NCI-H460 (cell line): Measurements from ENCODE around the gene CFAP100. TPM values are rescaled to one million over a fixed set of nuclear protein-coding genes. Genes with fewer than 3 reads are reported as not detected.

Experiments used
- DNase-seq: peaks from one replicate; pipeline ENCODE4 v3.0.0-alpha.2; 2016; ENCODE audit warnings: low read depth; ENCODE audit errors: extremely low read depth
- total RNA-seq: library from RNA; depleted of rRNA; stranded (reverse); fragments of >200 nt; shearing (Covaris generic); gene quantifications from 2 replicates; pipeline ENCODE4 v1.2.3, GENCODE V29; 2014

CFAP100 gene
- total RNA-seq, 1 experiment from 2014 or later, result not detected

- no peak for DNase-seq
These were observed 4.6 kb downstream of the CFAP100 start for GRCh38 chr3:126399351-126399735.

- DNase-seq, result no peak
These were observed 5.0 kb downstream of the CFAP100 start for GRCh38 chr3:126399756-126400155.

- DNase-seq, result no peak
These were observed 7.0 kb downstream of the CFAP100 start for GRCh38 chr3:126401611-126402160.

GRCh38 chr3:126402178-126402577 is 7.5 kb downstream of the CFAP100 start:
- DNase-seq, result no peak

- DNase-seq, result no peak
These were observed 8.1 kb downstream of the CFAP100 start for GRCh38 chr3:126402666-126403302.

GRCh38 chr3:126406389-126407296 is 11.9 kb downstream of the CFAP100 start:
- no peak for DNase-seq

GRCh38 chr3:126407412-126408044 is 12.8 kb downstream of the CFAP100 start:
- DNase-seq, result no peak

- DNase-seq, result no peak
These were observed 13.4 kb downstream of the CFAP100 start for GRCh38 chr3:126408099-126408498.

- no peak for DNase-seq
These were observed 18.4 kb downstream of the CFAP100 start for GRCh38 chr3:126412841-126413692.

GRCh38 chr3:126413693-126414080 is 19.0 kb downstream of the CFAP100 start:
- no peak for DNase-seq

GRCh38 chr3:126414406-126414805 is 19.7 kb downstream of the CFAP100 start:
- no peak for DNase-seq

GRCh38 chr3:126414961-126415660 is 20.4 kb downstream of the CFAP100 start:
- DNase-seq, result no peak

- no peak for DNase-seq
These were observed 21.2 kb downstream of the CFAP100 start for GRCh38 chr3:126415661-126416591.

- no peak for DNase-seq
These were observed 22.2 kb downstream of the CFAP100 start for GRCh38 chr3:126416943-126417342.

GRCh38 chr3:126417515-126417914 is 22.8 kb downstream of the CFAP100 start:
- DNase-seq, result no peak

GRCh38 chr3:126417981-126418530 is 23.3 kb downstream of the CFAP100 start:
- no peak for DNase-seq

GRCh38 chr3:126418661-126419131 is 24.0 kb downstream of the CFAP100 start:
- no peak for DNase-seq

- DNase-seq, result no peak
These were observed 24.5 kb downstream of the CFAP100 start for GRCh38 chr3:126419151-126419703.
